HepG2 (cell line): ENCODE results near the gene PMM2. TPM values are rescaled to one million over a fixed set of nuclear protein-coding genes. Genes with fewer than 3 reads are reported as not detected.

Experiments used
- CSRNP2 ChIP-seq: sonication (generic); formaldehyde crosslinking; conservative IDR thresholded peaks from 2 replicates; pipeline ENCODE4 v1.8.0; 2022; ENCODE audit warnings: low read depth, missing genetic modification reagents
- FOXM1 ChIP-seq: sonication (generic); formaldehyde crosslinking; IDR thresholded peaks from 2 replicates; pipeline ENCODE4 v1.5.0; 2020; ENCODE audit warnings: missing genetic modification reagents
- IKZF1 ChIP-seq: fragments of 450-650 bp; IDR thresholded peaks from 2 replicates; pipeline ENCODE4 v1.7.1; 2016
- NAIF1 ChIP-seq: sonication (generic); formaldehyde crosslinking; IDR thresholded peaks from 2 replicates; pipeline ENCODE4 v1.5.0; 2020; ENCODE audit warnings: mild to moderate bottlenecking, missing genetic modification reagents, borderline replicate concordance
- NFRKB ChIP-seq: fragments of 450-650 bp; IDR thresholded peaks from 2 replicates; pipeline ENCODE4 v1.6.1; 2017
- NR2F1 ChIP-seq, 2 experiments: fragments of 450-650 bp in 1 of 2; formaldehyde crosslinking in 1 of 2; IDR thresholded peaks; 2 replicates each; pipeline versions ENCODE4 v1.5.0 to v1.6.1; 2016 to 2020; ENCODE audit warnings: mild to moderate bottlenecking in 1 of 2, missing compliant biosample characterization in 1 of 2, missing genetic modification reagents in 1 of 2, moderate library complexity in 1 of 2
- PRDM15 ChIP-seq: sonication (generic); formaldehyde crosslinking; IDR thresholded peaks from 2 replicates; pipeline ENCODE4 v1.4.0; 2020; ENCODE audit warnings: missing genetic modification reagents
- TAF15 ChIP-seq: fragments of 200-400 bp; formaldehyde crosslinking; IDR thresholded peaks from one replicate; pipeline ENCODE4 v1.6.1; 2018; ENCODE audit warnings: mild to moderate bottlenecking, low read depth, low read length; ENCODE audit not compliant: poor library complexity, severe bottlenecking
- TBX3 ChIP-seq: fragments of 450-650 bp; IDR thresholded peaks from 2 replicates; pipeline ENCODE4 v1.6.1; 2017; ENCODE audit warnings: antibody characterized with exemption, mild to moderate bottlenecking, inconsistent platforms, borderline replicate concordance
- TOE1 ChIP-seq: sonication (generic); formaldehyde crosslinking; IDR thresholded peaks from 2 replicates; pipeline ENCODE4 v1.4.0; 2020; ENCODE audit warnings: mild to moderate bottlenecking, missing genetic modification reagents
- ZBTB37 ChIP-seq: sonication (generic); formaldehyde crosslinking; IDR thresholded peaks from 2 replicates; pipeline ENCODE4 v1.4.0; 2020; ENCODE audit warnings: mild to moderate bottlenecking, missing genetic modification reagents
- ZFP41 ChIP-seq: sonication (generic); formaldehyde crosslinking; IDR thresholded peaks from 2 replicates; pipeline ENCODE4 v1.4.0; 2020; ENCODE audit warnings: mild to moderate bottlenecking, missing genetic modification reagents, borderline replicate concordance
- ZNF367 ChIP-seq: sonication (generic); formaldehyde crosslinking; IDR thresholded peaks from 2 replicates; pipeline ENCODE4 v1.4.0; 2020; ENCODE audit warnings: missing genetic modification reagents, borderline replicate concordance
- ZSCAN22 ChIP-seq: sonication (generic); formaldehyde crosslinking; IDR thresholded peaks from 2 replicates; pipeline ENCODE4 v1.4.0; 2020; ENCODE audit warnings: mild to moderate bottlenecking, missing genetic modification reagents
- polyA plus RNA-seq, 8 experiments: library from polyadenylated mRNA; depleted of rRNA in 3 of 8; stranded (reverse) in 7 of 8; unstranded in 1 of 8; fragments of >200 nt; fragmentation: Illumina TruSeq in 4 of 8; extraction: Trizol in 4 of 8; gene quantifications; 2 replicates each; pipeline versions ENCODE4 v1.2.1 to v1.2.3, GENCODE V29; 2011 to 2016; ENCODE audit warnings: low read depth in 4 of 8, missing spikeins in 1 of 8, mixed read lengths in 1 of 8; ENCODE audit not compliant: insufficient read depth in 1 of 8
- total RNA-seq, 5 experiments: library from RNA; depleted of rRNA; stranded (reverse); fragments of >200 nt; fragmentation: Illumina TruSeq; extraction: Trizol; gene quantifications; 2 replicates each; pipeline ENCODE4 v1.2.3, GENCODE V29; 2016; ENCODE audit warnings: low read depth in 1 of 5
- TF ChIP-seq, protein P1 (sequence below): IDR thresholded peaks from 2 replicates; pipeline ENCODE4 v1.6.1; 2016; ENCODE audit warnings: low read depth
- TF ChIP-seq, protein P2 (sequence below): sonication (generic); formaldehyde crosslinking; IDR thresholded peaks from 2 replicates; pipeline ENCODE4 v1.4.0; 2020; ENCODE audit warnings: low read depth, missing genetic modification reagents

Gene PMM2
- total and polyA plus RNA-seq, 2 of the 13 experiments (the other 11 are each of a cell fraction or from before 2014, with no cell fraction given) = 52.2 to 93.7 TPM

DNA sequence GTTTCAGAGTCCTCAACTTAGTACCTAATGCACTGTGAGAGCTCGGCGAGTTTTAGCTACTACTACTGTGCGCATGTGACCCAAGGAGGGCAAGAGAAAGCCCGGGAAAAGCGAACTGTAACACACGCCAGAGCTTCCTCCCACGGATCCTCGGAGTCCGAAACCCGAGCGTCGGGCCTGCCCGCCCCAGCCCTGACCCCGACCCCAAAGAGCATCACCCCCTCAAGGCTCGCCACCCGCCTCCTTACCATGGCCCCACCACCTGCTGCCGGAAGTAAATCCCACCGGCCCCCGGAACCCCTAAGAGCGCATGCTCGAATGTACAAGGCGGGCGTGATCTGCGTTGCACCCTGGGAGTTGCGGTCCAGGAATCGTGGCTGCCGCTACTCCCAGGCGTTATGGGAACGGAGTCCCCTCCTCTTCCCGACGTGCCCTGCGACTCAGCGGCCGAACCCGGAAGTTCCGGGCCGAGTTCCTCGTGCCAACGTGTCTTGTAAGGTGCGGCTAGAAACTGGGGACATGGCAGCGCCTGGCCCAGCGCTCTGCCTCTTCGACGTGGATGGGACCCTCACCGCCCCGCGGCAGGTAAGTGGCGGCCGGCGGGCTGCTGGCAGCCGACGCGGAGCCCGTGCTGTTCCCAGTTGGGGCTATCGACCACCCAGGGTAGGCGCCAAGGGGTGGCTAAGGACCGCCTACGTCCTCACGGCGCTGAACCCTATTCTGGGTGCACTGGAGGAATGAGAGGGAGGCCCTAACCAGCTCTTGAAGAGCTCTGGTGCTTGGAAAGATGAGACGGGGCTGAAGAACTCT lies at the start of gene PMM2, which contains the start of gene TMEM186 (continued):
- TF ChIP-seq ZFP41 (CRISPR knock-in tag) (peak; percentile 98), TOE1 (CRISPR knock-in tag) (peak; percentile 84; the same call in 1 of the 2 replicates), FOXM1 (CRISPR knock-in tag) (peak; percentile 93; the same call in 1 of the 2 replicates), ZNF367 (CRISPR knock-in tag) (peak; percentile 92), CSRNP2 (CRISPR knock-in tag) (no peak), NFRKB (no peak), NAIF1 (CRISPR knock-in tag) (peak; percentile 87), PRDM15 (CRISPR knock-in tag) (peak; percentile 87), TAF15 (peak; percentile 32), IKZF1 (no peak), ZSCAN22 (CRISPR knock-in tag) (peak; percentile 83), NR2F1 (CRISPR knock-in tag; IDR thresholded peaks at IDR 0.05) (peak; percentile 58 to 70; a peak in 3 of 4 replicates), TBX3 (peak; percentile 35; the same call in 1 of the 2 replicates), ZBTB37 (CRISPR knock-in tag) (no peak; the same call in 1 of the 2 replicates)
- TF ChIP-seq, protein P1, sequence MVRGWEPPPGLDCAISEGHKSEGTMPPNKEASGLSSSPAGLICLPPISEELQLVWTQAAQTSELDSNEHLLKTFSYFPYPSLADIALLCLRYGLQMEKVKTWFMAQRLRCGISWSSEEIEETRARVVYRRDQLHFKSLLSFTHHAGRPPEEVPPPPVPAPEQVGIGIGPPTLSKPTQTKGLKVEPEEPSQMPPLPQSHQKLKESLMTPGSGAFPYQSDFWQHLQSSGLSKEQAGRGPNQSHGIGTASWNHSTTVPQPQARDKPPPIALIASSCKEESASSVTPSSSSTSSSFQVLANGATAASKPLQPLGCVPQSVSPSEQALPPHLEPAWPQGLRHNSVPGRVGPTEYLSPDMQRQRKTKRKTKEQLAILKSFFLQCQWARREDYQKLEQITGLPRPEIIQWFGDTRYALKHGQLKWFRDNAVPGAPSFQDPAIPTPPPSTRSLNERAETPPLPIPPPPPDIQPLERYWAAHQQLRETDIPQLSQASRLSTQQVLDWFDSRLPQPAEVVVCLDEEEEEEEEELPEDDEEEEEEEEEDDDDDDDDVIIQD (CRISPR knock-in tag) = peak; percentile 89
- TF ChIP-seq, protein P2, sequence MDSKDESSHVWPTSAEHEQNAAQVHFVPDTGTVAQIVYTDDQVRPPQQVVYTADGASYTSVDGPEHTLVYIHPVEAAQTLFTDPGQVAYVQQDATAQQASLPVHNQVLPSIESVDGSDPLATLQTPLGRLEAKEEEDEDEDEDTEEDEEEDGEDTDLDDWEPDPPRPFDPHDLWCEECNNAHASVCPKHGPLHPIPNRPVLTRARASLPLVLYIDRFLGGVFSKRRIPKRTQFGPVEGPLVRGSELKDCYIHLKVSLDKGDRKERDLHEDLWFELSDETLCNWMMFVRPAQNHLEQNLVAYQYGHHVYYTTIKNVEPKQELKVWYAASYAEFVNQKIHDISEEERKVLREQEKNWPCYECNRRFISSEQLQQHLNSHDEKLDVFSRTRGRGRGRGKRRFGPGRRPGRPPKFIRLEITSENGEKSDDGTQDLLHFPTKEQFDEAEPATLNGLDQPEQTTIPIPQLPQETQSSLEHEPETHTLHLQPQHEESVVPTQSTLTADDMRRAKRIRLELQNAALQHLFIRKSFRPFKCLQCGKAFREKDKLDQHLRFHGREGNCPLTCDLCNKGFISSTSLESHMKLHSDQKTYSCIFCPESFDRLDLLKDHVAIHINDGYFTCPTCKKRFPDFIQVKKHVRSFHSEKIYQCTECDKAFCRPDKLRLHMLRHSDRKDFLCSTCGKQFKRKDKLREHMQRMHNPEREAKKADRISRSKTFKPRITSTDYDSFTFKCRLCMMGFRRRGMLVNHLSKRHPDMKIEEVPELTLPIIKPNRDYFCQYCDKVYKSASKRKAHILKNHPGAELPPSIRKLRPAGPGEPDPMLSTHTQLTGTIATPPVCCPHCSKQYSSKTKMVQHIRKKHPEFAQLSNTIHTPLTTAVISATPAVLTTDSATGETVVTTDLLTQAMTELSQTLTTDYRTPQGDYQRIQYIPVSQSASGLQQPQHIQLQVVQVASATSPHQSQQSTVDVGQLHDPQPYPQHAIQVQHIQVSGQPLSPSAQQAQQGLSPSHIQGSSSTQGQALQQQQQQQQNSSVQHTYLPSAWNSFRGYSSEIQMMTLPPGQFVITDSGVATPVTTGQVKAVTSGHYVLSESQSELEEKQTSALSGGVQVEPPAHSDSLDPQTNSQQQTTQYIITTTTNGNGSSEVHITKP (CRISPR knock-in tag) = peak; percentile 89
